ENCODE measurements around the gene CDKL5. TPM values are rescaled to one million over a fixed set of nuclear protein-coding genes. Genes with fewer than 3 reads are reported as not detected.
A peak's percentile ranks its signal among the peaks of the same experiment; 100 is the strongest.
"Not testable (repeated sequence)": the region's sequence is repeated elsewhere in the genome, so short reads cannot be mapped to it uniquely, and the experiment has no call there.

Gene CDKL5
- polyA plus RNA-seq, 4 donors: 13.7 to 16.1 (median 14.5) TPM

DNA sequence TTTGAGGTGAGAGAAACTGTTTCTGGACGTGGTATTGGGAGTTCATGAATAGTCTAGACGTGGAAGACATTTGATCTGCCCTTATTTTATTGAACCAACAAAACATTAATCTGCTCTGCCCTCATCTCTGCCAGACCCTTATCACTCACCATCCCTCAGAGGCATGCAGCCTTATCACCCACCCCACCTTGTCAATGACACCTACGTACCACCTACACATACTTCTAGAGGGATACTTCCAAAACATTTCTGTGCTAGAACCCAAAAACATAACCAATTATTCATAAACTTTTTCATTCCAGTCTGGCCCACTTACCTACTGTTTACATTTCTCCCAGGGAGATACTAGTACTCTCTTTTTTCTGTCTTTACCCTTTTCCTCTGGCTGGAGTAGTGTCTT lies 141.3 kb downstream of the CDKL5 start:
- no peak for DNase-seq (ENCODE audit: low read depth in 4 of 4, low spot score in 3 of 4)

DNA sequence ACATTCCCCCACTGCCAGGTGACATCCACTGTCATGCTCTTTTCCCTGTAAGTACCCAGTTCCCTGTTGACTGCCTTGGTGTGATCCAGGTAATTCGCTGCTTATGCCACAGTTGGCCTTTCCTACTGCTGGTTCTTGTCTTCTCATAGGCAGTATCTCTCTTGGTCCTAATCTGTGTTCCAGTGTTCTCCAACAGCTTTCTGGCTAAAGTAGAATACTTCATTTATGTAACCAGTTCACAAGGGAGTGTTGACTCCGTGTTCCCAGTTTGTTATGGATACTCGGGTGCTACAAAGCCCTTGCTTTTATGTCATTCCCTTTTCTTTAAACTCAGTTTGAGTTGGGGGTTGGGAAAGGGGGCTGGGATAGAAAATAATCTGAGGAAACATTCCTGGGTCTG lies 148.1 kb downstream of the CDKL5 start:
- DNase-seq (ENCODE audit: low read depth in 4 of 4, low spot score in 3 of 4): no peak

DNA sequence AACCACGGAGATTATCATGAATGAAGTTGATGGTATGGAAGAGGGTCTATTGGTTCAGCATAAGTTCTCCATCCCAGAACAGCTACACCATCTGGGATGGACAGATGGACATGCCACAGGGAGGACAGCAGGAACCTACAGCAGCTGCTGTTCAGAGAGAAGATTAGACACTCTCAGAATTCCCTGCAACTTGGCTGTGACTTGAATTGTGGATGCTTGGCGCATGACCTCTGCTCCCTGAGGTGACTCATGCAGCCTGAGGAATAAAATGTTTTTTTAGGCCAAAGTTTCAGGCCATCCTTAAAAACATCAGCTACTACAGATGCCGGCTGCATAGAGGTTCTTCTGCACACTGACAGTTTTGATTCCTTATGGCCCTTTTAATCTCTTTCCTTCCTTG lies 149.2 kb downstream of the CDKL5 start:
- no peak for DNase-seq (ENCODE audit: low read depth in 4 of 4, low spot score in 3 of 4)

DNA sequence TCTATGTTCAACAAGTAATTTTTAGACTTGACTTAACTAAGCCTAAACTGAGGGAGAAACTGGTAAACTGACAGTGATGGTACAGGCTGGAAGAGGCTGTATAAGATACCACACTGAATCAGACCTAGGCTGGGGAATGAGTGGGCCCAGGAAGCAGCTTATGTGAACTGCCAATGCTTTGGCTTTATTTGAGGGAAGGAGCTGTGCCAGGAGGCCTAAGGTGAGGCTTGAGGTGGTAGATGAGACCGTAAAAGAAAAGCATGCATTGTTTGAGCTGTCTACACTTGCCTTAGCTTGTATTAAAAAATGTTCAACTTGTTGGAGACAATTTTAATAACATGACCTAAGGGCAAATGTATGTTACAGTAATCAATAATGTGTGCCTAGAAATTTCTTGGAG lies 150.3 kb downstream of the CDKL5 start:
- no peak for DNase-seq (ENCODE audit: low read depth in 4 of 4, low spot score in 3 of 4)

DNA sequence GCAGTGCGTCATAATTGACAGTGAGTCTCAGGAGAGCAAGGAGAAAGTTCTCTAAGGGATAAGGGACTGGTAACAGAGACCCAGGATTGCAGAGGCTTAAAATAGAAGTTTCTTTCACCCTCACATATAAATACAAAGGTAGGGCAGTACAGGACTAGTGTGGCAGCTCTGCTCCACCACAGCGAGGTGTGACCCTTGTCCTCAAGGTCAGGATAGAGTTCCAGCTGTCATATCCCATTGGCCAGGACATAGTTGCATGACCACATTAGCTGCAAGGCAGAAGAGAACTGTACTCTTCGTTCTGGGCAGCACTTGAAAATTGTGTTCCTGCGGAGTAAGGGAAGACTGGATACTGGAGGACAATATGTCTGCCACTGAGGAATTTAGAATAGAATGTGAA lies 152.0 kb downstream of the CDKL5 start:
- no peak for DNase-seq (ENCODE audit: low read depth in 4 of 4, low spot score in 3 of 4)

DNA sequence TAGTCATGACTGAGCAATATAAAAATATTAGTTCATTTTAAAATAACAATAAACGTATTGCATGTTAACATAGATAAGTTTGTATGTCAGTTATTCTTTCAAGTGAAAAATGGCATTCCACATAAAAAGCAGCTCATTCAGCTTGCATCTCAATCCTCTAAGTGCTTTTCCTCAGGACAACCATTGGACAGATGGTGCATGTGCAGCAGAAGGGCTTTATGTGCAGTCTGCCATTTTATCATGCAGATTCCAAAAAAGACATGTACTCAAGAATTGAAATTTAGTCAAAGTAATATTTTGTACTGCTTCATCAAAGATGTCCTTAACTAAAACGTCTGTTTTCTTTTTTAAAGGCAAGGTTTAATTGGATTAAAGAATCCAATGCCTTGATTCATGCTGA lies 153.1 kb downstream of the CDKL5 start:
- DNase-seq (ENCODE audit: low read depth in 4 of 4, low spot score in 3 of 4): no peak

DNA sequence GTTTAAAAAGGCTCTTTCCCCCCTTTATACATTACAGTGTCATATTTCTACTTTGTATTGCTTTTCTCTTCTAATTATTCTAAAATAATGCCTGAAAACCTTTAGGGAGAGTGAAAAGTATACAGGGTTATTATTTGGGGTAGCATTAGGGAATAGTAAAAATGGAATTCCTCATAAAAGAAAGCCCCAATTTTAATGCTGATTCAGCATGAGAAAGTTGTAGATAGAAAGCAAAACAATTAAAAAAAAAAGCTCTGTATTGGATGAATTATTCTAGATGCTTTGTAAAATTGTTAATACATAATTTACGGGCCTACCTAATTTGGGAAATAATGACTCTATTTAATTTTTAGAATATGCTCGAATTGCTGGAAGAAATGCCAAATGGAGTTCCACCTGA lies 154.1 kb downstream of the CDKL5 start:
- no peak for DNase-seq (ENCODE audit: low read depth in 4 of 4, low spot score in 3 of 4)

DNA sequence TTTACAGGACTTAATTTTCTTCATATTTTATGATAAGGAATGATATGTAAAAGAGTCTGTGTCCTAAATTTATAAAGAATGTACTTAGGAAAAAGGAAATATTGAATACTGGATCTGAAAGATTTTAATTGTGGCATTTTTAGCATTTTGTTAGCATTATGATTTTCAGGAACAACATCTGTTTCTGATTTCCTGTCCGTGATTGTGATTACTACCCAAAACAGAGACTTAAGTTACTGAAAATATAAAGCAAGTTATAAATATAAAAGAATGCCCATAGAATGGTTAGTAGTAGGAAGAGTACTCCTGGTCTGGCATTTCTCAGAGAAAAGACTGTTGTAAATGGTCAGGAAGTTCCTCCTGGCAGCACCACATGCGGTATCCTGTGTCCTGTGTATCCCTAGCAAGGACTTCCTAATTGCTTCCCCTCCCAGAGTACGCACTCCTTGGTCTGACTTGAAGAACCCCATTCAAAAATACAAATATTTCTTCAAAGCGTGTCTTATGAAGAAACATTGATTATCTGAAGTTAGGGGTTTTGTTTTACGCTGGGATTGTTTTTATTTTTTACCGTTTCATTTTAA lies 157.6 kb downstream of the CDKL5 start:
- DNase-seq (ENCODE audit: low read depth in 4 of 4, low spot score in 3 of 4): no peak

DNA sequence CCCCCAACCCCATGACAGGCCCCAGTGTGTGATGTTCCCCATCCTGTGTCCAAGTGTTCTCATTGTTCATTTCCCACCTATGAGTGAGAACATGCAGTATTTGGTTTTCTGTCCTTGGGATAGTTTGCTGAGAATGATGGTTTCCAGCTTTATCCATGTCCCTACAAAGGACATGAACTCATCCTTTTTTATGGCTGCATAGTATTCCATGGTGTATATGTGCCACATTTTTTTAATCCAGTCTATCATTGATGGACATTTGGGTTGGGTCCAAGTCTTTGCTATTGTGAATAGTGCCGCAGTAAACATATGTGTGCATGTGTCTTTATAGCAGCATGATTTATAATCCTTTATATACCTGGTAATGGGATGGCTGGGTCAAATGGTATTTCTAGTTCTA lies 163.9 kb downstream of the CDKL5 start:
- DNase-seq (ENCODE audit: low read depth in 4 of 4, low spot score in 3 of 4): not testable (repeated sequence)

DNA sequence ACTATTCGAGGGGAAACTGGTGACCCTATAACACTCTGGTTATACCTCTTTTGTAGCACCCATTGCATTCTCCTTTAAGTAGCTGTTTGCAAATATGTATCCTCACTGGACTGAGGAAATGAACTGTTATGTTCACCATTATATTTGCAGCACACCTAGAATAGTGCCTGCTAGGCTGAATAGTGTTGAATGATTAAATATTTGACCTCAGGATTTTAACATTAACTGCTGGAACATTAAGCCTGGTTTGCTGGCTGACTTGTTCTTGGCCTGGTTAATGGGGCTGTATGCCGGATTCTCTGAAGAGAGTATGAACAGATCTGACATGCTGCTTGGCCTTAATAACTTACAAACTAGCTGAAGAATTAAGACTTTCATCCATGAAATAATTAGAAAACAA lies 166.4 kb downstream of the CDKL5 start:
- DNase-seq (ENCODE audit: low read depth in 4 of 4, low spot score in 3 of 4): no peak

DNA sequence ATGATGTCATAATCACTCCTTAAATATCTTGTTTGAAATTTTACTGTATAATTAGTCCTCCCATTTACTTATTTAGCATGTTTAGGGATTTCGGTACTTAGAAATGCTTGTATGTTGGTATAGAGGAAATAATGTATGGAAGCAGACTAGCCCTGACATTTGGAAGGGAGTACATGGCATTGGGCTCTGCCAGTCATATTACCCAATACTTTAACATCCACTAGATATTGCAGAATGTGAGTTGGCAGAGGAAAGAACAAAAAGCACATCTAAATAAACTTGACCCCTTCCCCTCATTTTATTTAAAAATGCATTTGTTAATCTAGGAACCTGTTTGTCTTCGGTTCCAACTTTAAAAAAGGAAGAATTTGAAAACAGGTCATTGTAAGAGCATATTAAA lies 168.7 kb downstream of the CDKL5 start:
- no peak for DNase-seq (ENCODE audit: low read depth in 4 of 4, low spot score in 3 of 4)

DNA sequence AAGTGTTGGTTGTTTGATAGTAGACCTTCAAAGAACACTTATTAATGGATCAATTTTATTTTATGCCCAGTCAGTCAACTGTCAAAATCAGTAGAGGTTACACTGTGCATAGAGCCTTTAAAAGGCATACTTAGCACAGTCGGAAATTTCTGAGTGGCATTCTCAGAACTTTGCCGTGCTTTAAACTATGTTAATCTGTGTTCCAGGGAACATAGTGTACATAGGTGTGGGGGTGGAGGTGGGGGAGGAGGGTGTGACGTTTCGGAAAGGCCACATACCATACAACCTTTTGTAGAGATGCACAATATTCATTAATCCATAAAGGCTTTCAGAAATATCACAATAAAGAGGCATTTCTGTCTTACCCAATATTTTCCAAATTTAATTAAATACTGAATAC lies 170.7 kb downstream of the CDKL5 start:
- DNase-seq (ENCODE audit: low read depth in 4 of 4, low spot score in 3 of 4): no peak

DNA sequence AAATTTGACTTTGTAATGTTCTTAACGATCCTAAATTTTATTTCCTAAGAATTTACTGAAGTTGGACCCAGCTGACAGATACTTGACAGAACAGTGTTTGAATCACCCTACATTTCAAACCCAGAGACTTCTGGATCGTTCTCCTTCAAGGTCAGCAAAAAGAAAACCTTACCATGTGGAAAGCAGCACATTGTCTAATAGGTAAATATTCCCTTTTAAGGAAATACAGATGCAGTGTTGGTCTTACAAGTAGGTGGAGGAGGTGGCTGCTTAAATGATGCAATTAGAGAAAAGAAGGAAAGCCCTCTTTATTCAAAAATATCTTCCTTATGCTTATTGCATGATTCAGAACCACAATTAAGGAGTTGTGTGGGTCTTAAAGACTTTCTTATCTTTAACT lies 173.0 kb downstream of the CDKL5 start:
- no peak for DNase-seq (ENCODE audit: low read depth in 4 of 4, low spot score in 3 of 4)

DNA sequence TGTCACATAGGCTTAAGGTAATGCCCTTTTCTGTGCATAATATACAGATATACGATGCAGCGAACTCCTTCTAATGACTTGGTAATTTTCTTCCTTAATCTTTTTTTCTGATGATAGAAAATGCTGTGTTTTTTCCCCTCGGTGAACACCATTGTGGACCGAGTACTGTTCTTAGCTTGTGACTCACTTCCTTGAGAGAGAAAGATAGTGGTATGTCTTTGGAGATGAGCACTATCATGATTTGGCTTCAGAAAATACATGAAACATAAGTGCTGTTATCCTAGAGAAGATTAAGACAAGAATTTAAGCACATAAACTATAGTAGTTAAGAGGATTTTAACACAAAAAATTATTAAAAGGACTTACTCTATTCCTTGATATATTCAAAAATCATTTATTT lies 182.6 kb downstream of the CDKL5 start:
- no peak for DNase-seq (ENCODE audit: low read depth in 4 of 4, low spot score in 3 of 4)

DNA sequence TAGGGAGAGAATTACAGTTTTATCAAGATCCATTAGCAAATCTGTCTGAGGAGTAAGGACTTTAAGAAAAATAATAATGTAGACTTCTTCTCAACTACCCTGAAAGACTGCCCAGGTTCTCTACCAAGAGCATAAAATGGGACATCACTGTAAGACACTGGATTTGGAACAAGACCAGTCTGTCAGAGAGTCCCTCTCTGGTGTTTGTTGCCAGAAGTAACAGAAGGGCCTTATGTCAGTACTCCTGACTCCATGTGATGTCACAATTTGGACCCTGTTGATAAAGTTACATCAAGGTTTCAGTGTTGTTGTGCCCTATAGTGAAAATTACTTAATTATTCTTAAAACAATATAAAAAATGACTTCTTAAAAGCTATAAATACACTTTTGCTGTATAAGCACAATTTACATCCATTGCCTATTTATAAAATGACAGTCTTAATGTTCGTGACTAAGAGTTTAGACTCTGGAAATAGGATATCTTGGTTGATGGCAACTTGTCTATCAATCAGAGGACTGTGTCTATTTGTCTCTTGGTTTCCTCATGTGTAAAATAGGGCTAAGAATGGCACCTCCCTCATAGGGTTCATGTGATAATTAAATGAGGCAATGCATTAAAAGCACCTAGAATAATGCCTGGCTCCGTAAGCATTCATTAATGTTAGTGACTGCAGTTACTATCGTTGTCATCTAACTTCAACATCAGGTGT lies 188.7 kb downstream of the CDKL5 start:
- no peak for DNase-seq (ENCODE audit: low read depth in 4 of 4, low spot score in 3 of 4)

DNA sequence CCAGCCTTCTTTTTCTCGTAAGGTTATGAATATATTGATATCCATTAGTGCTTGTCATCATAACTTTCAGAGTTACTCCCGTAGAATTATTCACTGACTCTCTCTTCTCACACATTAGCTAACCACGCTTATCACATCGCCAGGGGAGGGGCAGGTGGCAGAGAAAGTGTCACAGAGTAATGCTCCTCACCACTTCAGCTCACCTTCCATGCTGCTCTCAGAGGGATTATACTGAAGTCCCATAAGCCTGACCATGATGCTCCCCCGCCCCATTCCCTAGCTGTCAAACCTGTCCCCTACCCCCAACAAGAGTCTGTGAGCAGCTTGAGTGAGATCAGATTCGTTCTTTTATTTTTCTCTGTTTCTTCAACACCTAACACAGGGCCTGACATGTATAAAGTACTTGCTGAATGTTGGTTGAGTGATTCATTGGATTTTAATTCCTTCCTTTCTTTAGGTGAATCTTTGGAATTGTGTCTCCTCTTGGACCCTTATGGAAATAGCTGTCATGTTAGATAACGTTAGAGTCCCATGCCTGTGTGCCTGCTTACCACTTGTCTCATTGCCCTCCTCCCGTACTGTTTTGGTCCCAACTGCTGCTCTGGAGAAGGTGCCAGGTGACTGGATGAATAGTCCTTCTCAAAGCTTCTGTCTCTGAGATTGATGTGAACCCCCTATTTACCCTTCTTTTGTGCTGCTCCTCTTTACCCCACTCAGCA lies 191.4 kb downstream of the CDKL5 start:
- DNase-seq (ENCODE audit: low read depth in 4 of 4, low spot score in 3 of 4): peak in 1 of 4 donors; percentile 4

DNA sequence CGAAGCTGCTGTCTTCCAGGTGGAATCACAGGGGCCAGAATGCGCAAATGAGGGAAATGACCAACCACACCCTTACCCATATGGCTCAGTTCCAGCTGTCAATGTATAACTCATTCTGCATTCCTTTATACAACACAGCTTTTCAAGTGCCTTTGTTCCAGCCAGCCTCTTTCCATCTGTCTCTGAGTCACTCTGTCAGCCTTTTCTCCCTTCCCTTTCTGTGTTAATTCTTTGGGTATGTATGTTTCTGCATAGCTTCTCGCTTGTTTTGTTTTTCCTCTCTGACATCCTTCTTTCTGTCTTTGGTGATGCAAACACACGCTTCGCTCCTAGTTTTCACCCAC lies 192.0 kb downstream of the CDKL5 start:
- DNase-seq (ENCODE audit: low read depth in 4 of 4, low spot score in 3 of 4): peak; percentile 8 to 44 (median 33)

DNA sequence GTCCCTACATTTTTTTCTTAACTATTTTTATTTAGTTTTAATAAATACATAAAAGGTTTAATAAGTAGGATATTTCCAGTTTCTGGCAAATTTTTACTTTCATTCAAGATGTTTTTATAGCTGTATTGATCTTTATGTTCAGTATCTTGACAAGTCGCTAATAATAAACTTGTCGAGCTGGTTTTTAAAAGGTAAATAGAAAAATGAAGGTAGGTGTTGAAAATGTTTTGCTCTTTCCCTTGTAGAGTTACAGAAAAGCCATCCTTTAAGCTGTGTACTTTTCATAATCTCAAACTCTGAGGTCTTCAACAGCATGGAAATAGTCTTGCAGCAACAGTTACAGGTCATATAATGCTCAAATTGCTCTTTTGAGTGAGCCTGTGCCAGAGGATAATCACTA lies 193.9 kb downstream of the CDKL5 start:
- DNase-seq (ENCODE audit: low read depth in 4 of 4, low spot score in 3 of 4): no peak

DNA sequence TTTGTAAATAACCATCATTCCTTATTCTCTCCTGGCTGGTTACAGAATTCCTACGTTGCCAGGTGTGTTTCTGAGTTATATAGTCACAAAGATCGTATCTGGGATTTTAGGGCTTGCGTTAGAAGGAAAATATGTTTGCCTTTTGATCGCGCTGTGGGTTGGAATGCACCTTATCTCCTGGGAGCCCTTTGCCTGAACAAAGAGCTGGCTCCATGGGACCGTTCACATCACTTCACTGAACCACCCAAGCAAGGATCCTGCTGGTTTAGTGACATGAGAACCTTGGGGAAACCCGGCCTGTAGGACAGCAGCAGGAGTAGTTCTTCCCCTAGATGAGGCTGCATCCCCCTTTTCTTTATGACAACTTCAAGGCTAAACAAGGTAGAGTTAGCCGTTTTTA lies 194.9 kb downstream of the CDKL5 start:
- DNase-seq (ENCODE audit: low read depth in 4 of 4, low spot score in 3 of 4): no peak

DNA sequence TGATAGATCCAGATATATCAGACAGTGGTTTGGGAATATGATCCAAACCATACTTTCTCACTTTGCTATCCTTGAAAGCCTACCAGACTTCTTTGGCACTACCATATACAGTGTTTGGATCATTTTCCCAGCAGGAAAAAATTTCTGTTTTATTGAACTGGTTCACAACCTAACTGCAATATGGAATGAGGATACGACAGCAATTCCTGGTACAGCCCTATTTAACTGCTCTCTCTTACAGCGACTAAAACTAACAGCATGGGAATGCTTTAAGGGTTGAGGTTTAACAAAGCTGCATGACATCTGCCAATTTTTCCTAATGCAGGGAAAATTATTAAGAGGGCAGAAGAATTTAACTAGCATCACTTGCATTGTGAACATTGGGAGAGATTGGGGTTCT lies 199.2 kb downstream of the CDKL5 start:
- no peak for DNase-seq (ENCODE audit: low read depth in 4 of 4, low spot score in 3 of 4)

DNA sequence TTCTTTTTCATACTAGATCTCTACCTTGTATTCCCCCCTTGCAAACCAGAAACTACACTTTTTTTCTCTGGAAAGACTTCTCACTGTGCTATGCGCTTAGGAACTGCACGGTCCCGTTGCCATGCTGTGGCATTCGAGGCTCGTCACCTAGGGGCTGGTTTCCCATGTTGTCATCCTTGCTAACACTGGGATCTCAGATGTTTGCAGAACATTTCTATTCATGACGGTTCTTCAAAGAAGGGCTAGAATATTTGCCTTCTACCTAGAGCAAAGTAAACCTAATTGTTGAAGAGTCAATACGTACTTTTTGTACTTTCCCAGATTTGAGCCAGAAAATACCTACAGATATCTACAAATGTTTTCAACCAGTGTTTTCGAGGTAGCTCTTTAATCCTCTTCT lies 205.5 kb downstream of the CDKL5 start:
- no peak for DNase-seq (ENCODE audit: low read depth in 4 of 4, low spot score in 3 of 4)

DNA sequence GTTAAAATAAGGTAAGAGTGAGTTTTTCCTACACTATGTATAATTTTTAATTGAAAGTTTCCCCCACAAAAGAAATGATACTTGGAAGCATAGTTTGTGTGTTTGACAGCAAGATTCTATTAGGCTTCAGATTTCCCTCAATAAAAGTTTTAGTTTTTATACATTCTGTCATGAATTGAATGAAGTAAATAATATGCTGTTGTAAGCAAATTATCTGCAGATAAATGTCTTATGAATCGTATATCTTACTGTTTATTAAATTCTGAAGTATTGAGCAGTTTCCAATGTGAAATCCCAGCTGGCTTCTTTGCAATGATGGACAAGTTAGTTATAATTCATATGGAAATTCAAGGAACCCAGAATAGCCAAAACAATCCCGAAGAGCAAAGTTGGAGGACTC lies 213.0 kb downstream of the CDKL5 start:
- DNase-seq (ENCODE audit: low read depth in 4 of 4, low spot score in 3 of 4): no peak
